Colonic mucosa (tissue), 4 donors: Measurements from ENCODE around the gene SFXN4. TPM values are rescaled to one million over a fixed set of nuclear protein-coding genes. Genes with fewer than 3 reads are reported as not detected.

ENCODE experiments used
- DNase-seq: peaks from one replicate; pipeline ENCODE4 v3.0.0-alpha.2; 2020
- H3K27ac ChIP-seq: fragments of 200-600 bp; one replicate; pipeline ENCODE4 v1.8.0; 2021
- H3K27me3 ChIP-seq: fragments of 200-600 bp; one replicate; pipeline ENCODE4 v1.8.0; 2021
- H3K36me3 ChIP-seq: fragments of 200-600 bp; one replicate; pipeline ENCODE4 v1.8.0; 2021
- H3K4me1 ChIP-seq: fragments of 200-600 bp; one replicate; pipeline ENCODE4 v1.8.0; 2021; ENCODE audit warnings: mild to moderate bottlenecking
- H3K4me3 ChIP-seq: fragments of 200-600 bp; one replicate; pipeline ENCODE4 v1.8.0; 2021
- H3K9ac ChIP-seq, 2 donors: one replicate each; pipeline ENCODE4 v1.7.0; 2013; ENCODE audit warnings: control low read depth in 2 of 2, low read depth in 2 of 2, low read length in 2 of 2
- H3K9me3 ChIP-seq: fragments of 200-600 bp; one replicate; pipeline ENCODE4 v1.8.0; 2021
- CTCF ChIP-seq: fragments of 200-600 bp; IDR thresholded peaks from one replicate; pipeline ENCODE4 v1.8.0; 2022; ENCODE audit warnings: antibody characterized with exemption, mild to moderate bottlenecking
- intact Hi-C: fragments of 100-400 bp; cut with DNase I; formaldehyde crosslinking; loops from one replicate; pipeline ENCODE4 v1.14.1; 2022
- total RNA-seq, 2 donors: library from RNA; stranded (reverse); fragmentation: NEBNext Ultra II Directional in 1 of 2; extraction: Animal tissue kit (Norgen Biotek cat#: 25700) in 1 of 2; gene quantifications; one replicate each; pipeline ENCODE4 v1.2.1, GENCODE V29; 2021
- donor health status: healthy.
- donor health status: DM: no; HTN: no; CAD: no.
- donor health status: DM: no; HTN: no; CAD: no.

The SFXN4 gene
- total RNA-seq, 2 donors from 2014 or later, result 29.4 to 37.2 TPM

- Histone ChIP-seq H3K36me3 (no peaks in the 10 kb centered on the region), H3K4me1 (no peaks in the 10 kb centered on the region), H3K9me3 (no peaks in the 10 kb centered on the region), H3K9ac (peak overlapping the region; percentile 71 to 90), H3K4me3 (peak overlapping the region; percentile 58), H3K27me3 (no peaks in the 10 kb centered on the region), H3K27ac (peak overlapping the region; percentile 94)
- intact Hi-C loops, result no loop called here
- no peak for TF ChIP-seq CTCF
- peak; percentile 74 for DNase-seq
These were observed 40.5 kb upstream of the SFXN4 start for GRCh38 chr10:119205894-119206602.

GRCh38 chr10:119203006-119203405, 37.5 kb upstream of the SFXN4 start:
- Histone ChIP-seq H3K9ac (no peak overlapping the region), H3K4me3 (no peak overlapping the region), H3K4me1 (no peaks in the 10 kb centered on the region), H3K27ac (no peak overlapping the region), H3K27me3 (no peaks in the 10 kb centered on the region), H3K9me3 (no peaks in the 10 kb centered on the region), H3K36me3 (no peaks in the 10 kb centered on the region)
- intact Hi-C loops, result no loop called here
- TF ChIP-seq CTCF, result no peak
- DNase-seq, result no peak

GRCh38 chr10:119201233-119201632, 35.7 kb upstream of the SFXN4 start:
- H3K9me3 ChIP-seq, result no peaks in the 10 kb centered on the region
- intact Hi-C loops, result no loop called here
- H3K36me3 ChIP-seq, result no peaks in the 10 kb centered on the region

GRCh38 chr10:119199231-119199992, 33.9 kb upstream of the SFXN4 start:
- Histone ChIP-seq H3K27ac (no peak overlapping the region), H3K9ac (no peak overlapping the region), H3K36me3 (no peaks in the 10 kb centered on the region), H3K9me3 (no peaks in the 10 kb centered on the region), H3K4me1 (no peaks in the 10 kb centered on the region), H3K4me3 (no peak overlapping the region), H3K27me3 (no peaks in the 10 kb centered on the region)
- peak; percentile 67 for TF ChIP-seq CTCF
- intact Hi-C loops, result loop anchor here (2.0 kb wide), 2 partner anchors 217 to 245 kb away; no protein-coding TSS in a partner anchor
- peak; percentile 59 for DNase-seq

More at GRCh38 chr10:119201233-119201632, 35.7 kb upstream of the SFXN4 start:
- no peak overlapping the region for H3K9ac ChIP-seq
- DNase-seq, result no peak
- no peaks in the 10 kb centered on the region for H3K27me3 ChIP-seq
- H3K4me3 ChIP-seq, result no peak overlapping the region
- no peak overlapping the region for H3K27ac ChIP-seq
- no peaks in the 10 kb centered on the region for H3K4me1 ChIP-seq
- no peak for TF ChIP-seq CTCF

- no peaks in the 10 kb centered on the region for H3K27me3 ChIP-seq
- H3K9me3 ChIP-seq, result no peaks in the 10 kb centered on the region
- no peak overlapping the region for H3K27ac ChIP-seq
- no peak overlapping the region for H3K9ac ChIP-seq
- intact Hi-C loops, result loop anchor here (2.0 kb wide), 2 partner anchors 218 to 246 kb away; no protein-coding TSS in a partner anchor
- no peaks in the 10 kb centered on the region for H3K4me1 ChIP-seq
- H3K4me3 ChIP-seq, result no peak overlapping the region
- TF ChIP-seq CTCF, result no peak
- H3K36me3 ChIP-seq, result no peaks in the 10 kb centered on the region
- DNase-seq, result no peak
These were observed 32.9 kb upstream of the SFXN4 start for GRCh38 chr10:119198438-119198837.
